ENCODE measurements around the gene SHMT2. TPM values are rescaled to one million over a fixed set of nuclear protein-coding genes. Genes with fewer than 3 reads are reported as not detected.
A peak's percentile ranks its signal among the peaks of the same experiment; 100 is the strongest.

SHMT2 gene
- total and polyA plus RNA-seq, 9 of the 15 experiments (the other 6 are each of a cell fraction or from before 2014, with no cell fraction given) = 46.1 to 319 (median 115) TPM

DNA sequence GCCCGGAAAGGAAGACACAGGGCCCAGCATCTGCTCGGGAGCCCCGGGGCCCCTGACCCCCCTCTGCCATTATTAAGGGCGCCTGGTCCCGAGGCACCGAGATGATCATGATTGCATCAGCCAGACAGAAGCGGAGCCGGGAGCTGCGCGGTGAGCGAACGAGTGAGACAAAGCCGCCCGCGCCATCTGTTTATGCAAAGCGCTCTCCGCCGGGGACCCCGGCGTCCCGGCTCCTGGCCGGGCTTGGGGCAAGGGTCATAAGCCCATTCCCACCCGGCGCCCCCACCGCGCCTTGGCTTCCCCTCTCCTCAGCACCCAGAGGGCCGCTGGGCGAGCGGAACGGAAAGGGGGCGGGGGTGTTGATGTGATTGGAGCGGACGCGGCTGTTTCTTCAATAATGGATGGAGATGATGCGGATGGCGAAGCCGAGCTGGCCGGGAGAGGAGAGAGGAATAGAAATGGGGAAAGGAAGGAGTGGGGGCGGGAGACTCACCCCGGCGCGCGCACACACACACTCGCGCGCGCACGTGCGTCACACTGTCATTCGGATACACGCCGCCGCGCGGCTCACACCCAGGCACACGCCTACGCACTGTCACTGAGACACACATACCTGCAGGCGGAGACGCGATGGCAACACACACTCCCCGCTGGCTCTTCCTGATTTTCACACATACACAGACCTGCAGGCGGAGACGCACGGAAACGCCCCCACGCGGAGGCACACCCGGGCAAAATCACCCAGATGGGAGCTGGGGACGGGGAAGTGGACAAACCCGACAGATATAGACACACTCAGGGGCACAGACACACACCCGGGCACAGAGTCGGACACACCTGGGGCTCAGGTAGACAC is 10.8 kb downstream of the SHMT2 start (continued):
- TF ChIP-seq, protein P1, sequence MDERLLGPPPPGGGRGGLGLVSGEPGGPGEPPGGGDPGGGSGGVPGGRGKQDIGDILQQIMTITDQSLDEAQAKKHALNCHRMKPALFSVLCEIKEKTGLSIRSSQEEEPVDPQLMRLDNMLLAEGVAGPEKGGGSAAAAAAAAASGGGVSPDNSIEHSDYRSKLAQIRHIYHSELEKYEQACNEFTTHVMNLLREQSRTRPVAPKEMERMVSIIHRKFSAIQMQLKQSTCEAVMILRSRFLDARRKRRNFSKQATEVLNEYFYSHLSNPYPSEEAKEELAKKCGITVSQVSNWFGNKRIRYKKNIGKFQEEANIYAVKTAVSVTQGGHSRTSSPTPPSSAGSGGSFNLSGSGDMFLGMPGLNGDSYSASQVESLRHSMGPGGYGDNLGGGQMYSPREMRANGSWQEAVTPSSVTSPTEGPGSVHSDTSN (CRISPR knock-in tag; IDR thresholded peaks at IDR 0.05; ENCODE audit: low read depth) = no peak
- TF ChIP-seq, protein P1 (tag; conservative IDR thresholded peaks at IDR 0.05; ENCODE audit: low read depth) = no peak
- TF ChIP-seq HDAC1 (IDR thresholded peaks at IDR 0.05) = peak in 1 of 2 experiments; percentile 81; a peak in 2 of 4 replicates
- no peak for TF ChIP-seq ZNF121 (CRISPR knock-in tag; conservative IDR thresholded peaks at IDR 0.05)
- TF ChIP-seq, protein P2, sequence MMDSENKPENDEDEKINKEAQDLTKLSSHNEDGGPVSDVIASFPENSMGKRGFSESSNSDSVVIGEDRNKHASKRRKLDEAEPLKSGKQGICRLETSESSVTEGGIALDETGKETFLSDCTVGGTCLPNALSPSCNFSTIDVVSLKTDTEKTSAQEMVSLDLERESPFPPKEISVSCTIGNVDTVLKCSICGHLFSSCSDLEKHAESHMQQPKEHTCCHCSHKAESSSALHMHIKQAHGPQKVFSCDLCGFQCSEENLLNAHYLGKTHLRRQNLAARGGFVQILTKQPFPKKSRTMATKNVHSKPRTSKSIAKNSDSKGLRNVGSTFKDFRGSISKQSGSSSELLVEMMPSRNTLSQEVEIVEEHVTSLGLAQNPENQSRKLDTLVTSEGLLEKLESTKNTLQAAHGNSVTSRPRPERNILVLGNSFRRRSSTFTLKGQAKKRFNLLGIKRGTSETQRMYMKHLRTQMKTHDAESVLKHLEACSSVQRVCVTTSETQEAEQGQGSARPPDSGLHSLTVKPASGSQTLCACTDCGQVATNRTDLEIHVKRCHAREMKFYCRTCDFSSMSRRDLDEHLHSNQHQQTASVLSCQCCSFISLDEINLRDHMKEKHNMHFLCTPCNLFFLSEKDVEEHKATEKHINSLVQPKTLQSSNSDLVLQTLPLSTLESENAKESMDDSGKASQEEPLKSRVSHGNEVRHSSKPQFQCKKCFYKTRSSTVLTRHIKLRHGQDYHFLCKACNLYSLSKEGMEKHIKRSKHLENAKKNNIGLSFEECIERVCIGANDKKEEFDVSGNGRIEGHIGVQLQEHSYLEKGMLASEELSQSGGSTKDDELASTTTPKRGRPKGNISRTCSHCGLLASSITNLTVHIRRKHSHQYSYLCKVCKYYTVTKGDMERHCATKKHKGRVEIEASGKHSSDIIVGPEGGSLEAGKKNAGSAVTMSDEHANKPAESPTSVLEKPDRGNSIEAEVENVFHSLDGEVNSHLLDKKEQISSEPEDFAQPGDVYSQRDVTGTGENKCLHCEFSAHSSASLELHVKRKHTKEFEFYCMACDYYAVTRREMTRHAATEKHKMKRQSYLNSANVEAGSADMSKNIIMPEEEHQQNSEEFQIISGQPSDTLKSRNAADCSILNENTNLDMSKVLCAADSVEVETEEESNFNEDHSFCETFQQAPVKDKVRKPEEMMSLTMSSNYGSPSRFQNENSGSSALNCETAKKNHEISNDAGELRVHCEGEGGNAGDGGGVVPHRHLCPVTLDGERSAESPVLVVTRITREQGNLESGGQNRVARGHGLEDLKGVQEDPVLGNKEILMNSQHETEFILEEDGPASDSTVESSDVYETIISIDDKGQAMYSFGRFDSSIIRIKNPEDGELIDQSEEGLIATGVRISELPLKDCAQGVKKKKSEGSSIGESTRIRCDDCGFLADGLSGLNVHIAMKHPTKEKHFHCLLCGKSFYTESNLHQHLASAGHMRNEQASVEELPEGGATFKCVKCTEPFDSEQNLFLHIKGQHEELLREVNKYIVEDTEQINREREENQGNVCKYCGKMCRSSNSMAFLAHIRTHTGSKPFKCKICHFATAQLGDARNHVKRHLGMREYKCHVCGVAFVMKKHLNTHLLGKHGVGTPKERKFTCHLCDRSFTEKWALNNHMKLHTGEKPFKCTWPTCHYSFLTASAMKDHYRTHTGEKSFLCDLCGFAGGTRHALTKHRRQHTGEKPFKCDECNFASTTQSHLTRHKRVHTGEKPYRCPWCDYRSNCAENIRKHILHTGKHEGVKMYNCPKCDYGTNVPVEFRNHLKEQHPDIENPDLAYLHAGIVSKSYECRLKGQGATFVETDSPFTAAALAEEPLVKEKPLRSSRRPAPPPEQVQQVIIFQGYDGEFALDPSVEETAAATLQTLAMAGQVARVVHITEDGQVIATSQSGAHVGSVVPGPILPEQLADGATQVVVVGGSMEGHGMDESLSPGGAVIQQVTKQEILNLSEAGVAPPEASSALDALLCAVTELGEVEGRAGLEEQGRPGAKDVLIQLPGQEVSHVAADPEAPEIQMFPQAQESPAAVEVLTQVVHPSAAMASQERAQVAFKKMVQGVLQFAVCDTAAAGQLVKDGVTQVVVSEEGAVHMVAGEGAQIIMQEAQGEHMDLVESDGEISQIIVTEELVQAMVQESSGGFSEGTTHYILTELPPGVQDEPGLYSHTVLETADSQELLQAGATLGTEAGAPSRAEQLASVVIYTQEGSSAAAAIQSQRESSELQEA (IDR thresholded peaks at IDR 0.05; ENCODE audit: low read depth) = no peak
- TF ChIP-seq ZNF3 (CRISPR knock-in tag; IDR thresholded peaks at IDR 0.05) = no peak

All from K562 (cell line).